Activated T-cell treated with anti-CD3 and anti-CD28 coated beads, Interleukin-2, amount 50 U/mL, for 48 hours (primary cell): Measurements from ENCODE around the gene DNM3.
"Not testable (repeated sequence)": the region's sequence is repeated elsewhere in the genome, so short reads cannot be mapped to it uniquely, and the experiment has no call there.

Experiments
- DNase-seq, 2 experiments: peaks; one replicate each; pipeline ENCODE4 v3.0.0-alpha.2; 2020

DNM3 gene

GRCh38 chr1:172405912-172406311 lies 564.6 kb downstream of the DNM3 start:
- DNase-seq = no peak

- no peak for DNase-seq
These were observed 565.7 kb downstream of the DNM3 start for GRCh38 chr1:172406968-172407367.

GRCh38 chr1:172408958-172409357 lies 567.7 kb downstream of the DNM3 start:
- no peak for DNase-seq

- DNase-seq = no peak
These were observed 568.7 kb downstream of the DNM3 start for GRCh38 chr1:172410027-172410426.

- no peak for DNase-seq
These were observed 570.6 kb downstream of the DNM3 start for GRCh38 chr1:172411791-172412338.

GRCh38 chr1:172414331-172414730 lies 573.0 kb downstream of the DNM3 start:
- DNase-seq = no peak

- DNase-seq = no peak
These were observed 575.3 kb downstream of the DNM3 start for GRCh38 chr1:172416496-172417035.

- DNase-seq = no peak
These were observed 576.3 kb downstream of the DNM3 start for GRCh38 chr1:172417557-172417956.

GRCh38 chr1:172420385-172420784 lies 579.1 kb downstream of the DNM3 start, which contains the start of gene C1orf105:
TSS of gene C1orf105 (plus strand) at chr1:172420685. CDS start at chr1:172420886, 201 bp downstream.
- no peak for DNase-seq

- no peak for DNase-seq
These were observed 580.8 kb downstream of the DNM3 start for GRCh38 chr1:172421974-172422604.

GRCh38 chr1:172423336-172423735 lies 582.0 kb downstream of the DNM3 start:
- DNase-seq = no peak

- no peak for DNase-seq
These were observed 584.0 kb downstream of the DNM3 start for GRCh38 chr1:172425339-172425738.

GRCh38 chr1:172427191-172427590 lies 585.9 kb downstream of the DNM3 start:
- DNase-seq = no peak

- no peak for DNase-seq
These were observed 588.2 kb downstream of the DNM3 start for GRCh38 chr1:172429331-172430127.

GRCh38 chr1:172430128-172430454 lies 588.8 kb downstream of the DNM3 start:
- DNase-seq = no peak

- no peak for DNase-seq
These were observed 589.9 kb downstream of the DNM3 start for GRCh38 chr1:172431204-172431603.

GRCh38 chr1:172431721-172432192 lies 590.5 kb downstream of the DNM3 start:
- DNase-seq = peak in 1 of 2 experiments; percentile 28

GRCh38 chr1:172437183-172437582 lies 595.9 kb downstream of the DNM3 start:
- not testable (repeated sequence) for DNase-seq

GRCh38 chr1:172442404-172442803 lies 601.1 kb downstream of the DNM3 start:
- DNase-seq = no peak

- DNase-seq = no peak
These were observed 601.7 kb downstream of the DNM3 start for GRCh38 chr1:172442843-172443565.

- DNase-seq = peak; percentile 93 to 95
These were observed 602.6 kb downstream of the DNM3 start, which contains the start of gene PIGC for GRCh38 chr1:172443666-172444453. TSS of gene PIGC (minus strand) at chr1:172444069. CDS start at chr1:172442622, 1,447 bp downstream.

GRCh38 chr1:172446547-172446946 lies 605.2 kb downstream of the DNM3 start:
- no peak for DNase-seq
